ENCODE data around the gene NOS1AP. TPM values are rescaled to one million over a fixed set of nuclear protein-coding genes. Genes with fewer than 3 reads are reported as not detected.

Gene NOS1AP
- polyA plus RNA-seq, 3 donors = 0.12 TPM; not detected in 2

DNA sequence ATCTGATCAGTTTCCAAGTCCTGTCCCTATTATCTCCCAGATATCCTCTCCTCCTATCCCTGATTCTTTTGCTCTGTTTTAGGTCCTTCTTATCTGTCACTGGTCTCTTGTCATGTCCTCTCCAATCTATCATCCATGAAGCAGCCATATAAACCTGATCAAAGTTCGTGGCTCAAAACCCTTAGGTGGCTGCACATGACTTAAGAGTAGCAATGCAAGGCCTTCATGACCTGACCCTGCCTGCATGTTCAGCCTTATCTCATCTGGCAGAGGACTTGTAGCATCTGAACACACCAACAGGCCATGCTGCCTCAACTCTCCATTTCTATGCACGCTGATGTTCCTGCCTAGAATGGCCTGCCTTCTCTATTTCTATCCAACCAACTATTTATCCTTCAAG, 65.2 kb downstream of the NOS1AP start:
- Histone ChIP-seq H3K9me3 (replicated peaks in 1 of 2; ENCODE audit: control insufficient read depth in 1 of 2, insufficient read depth in 1 of 2, low read length in 2 of 2) (no peaks in the 10 kb centered on the region), H3K4me1 (ENCODE audit: control insufficient read depth in 1 of 2, insufficient read depth in 2 of 2, low read length in 2 of 2) (no peaks in the 10 kb centered on the region), H3K27ac (ENCODE audit: low read depth in 1 of 2, low read length in 2 of 2) (no peak overlapping the region), H4K20me1 (ENCODE audit: insufficient read depth, low read length) (no peaks in the 10 kb centered on the region), H2AFZ (ENCODE audit: insufficient read depth, low read depth, low read length, poor library complexity, severe bottlenecking) (no peak overlapping the region), H3K4me3 (replicated peaks in 1 of 3; ENCODE audit: low read depth in 2 of 3, low read length in 3 of 3) (no peak overlapping the region), H3K4me2 (replicated peaks; ENCODE audit: extremely low read depth, low read length, poor library complexity, severe bottlenecking) (no peak overlapping the region), H3K27me3 (ENCODE audit: control insufficient read depth in 2 of 2, insufficient read depth in 2 of 2, low read length in 2 of 2) (no peaks in the 10 kb centered on the region), H3K36me3 (replicated peaks in 1 of 2; ENCODE audit: control insufficient read depth in 1 of 2, insufficient read depth in 2 of 2, low read length in 2 of 2) (no peaks in the 10 kb centered on the region), H3K79me2 (ENCODE audit: insufficient read depth, low read length) (no peaks in the 10 kb centered on the region), H3K9ac (ENCODE audit: insufficient read depth, low read length, poor library complexity, severe bottlenecking) (no peak overlapping the region)
- WGBS (ENCODE audit: insufficient coverage) = 92% methylated on average over 2 of the region's 2 CpGs
- DNase-seq = no peak
- Mint-ChIP-seq H3K9me3 (no peaks in the 10 kb centered on the region), H3K4me3 (no peak overlapping the region), H3K4me1 (no peaks in the 10 kb centered on the region), H3K36me3 (no peaks in the 10 kb centered on the region), H3K27me3 (ENCODE audit: low read depth in 3 of 3) (peaks cover 3 to 7% (median 6%) of the 10 kb centered on the region in 3 donors), H3K27ac (no peak overlapping the region)
- TF ChIP-seq, protein P1, sequence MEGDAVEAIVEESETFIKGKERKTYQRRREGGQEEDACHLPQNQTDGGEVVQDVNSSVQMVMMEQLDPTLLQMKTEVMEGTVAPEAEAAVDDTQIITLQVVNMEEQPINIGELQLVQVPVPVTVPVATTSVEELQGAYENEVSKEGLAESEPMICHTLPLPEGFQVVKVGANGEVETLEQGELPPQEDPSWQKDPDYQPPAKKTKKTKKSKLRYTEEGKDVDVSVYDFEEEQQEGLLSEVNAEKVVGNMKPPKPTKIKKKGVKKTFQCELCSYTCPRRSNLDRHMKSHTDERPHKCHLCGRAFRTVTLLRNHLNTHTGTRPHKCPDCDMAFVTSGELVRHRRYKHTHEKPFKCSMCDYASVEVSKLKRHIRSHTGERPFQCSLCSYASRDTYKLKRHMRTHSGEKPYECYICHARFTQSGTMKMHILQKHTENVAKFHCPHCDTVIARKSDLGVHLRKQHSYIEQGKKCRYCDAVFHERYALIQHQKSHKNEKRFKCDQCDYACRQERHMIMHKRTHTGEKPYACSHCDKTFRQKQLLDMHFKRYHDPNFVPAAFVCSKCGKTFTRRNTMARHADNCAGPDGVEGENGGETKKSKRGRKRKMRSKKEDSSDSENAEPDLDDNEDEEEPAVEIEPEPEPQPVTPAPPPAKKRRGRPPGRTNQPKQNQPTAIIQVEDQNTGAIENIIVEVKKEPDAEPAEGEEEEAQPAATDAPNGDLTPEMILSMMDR (IDR thresholded peaks at IDR 0.05) = no peak
- intact Hi-C loops (cut with micrococcal nuclease) = no loop called here

DNA sequence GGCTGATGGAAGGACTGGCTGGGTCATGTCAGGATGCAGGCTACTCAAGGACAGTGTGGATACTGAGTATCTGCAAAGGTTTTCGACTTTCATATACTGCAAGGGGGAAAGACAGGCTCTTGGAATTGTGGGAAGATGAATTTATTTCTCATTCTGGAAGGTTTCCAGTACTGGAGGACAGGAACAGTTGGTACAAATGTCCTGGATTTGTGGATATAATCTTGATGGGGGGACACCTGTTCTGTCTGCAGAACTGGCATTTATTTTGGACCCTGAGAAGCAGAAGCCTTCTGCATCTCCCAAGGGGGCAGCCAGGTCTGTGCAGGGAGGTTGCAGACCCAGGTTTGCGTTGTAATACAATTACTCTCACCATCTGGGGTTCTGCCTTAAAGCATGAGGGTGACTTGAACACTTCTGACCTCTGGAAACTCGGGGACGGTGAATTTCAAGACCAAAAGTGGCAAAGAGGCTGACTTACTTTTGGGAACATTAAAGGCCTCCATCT, 65.8 kb downstream of the NOS1AP start:
- Histone ChIP-seq H3K4me3 (replicated peaks in 1 of 3; ENCODE audit: low read depth in 2 of 3, low read length in 3 of 3) (no peak overlapping the region), H3K79me2 (ENCODE audit: insufficient read depth, low read length) (no peaks in the 10 kb centered on the region), H3K36me3 (replicated peaks in 1 of 2; ENCODE audit: control insufficient read depth in 1 of 2, insufficient read depth in 2 of 2, low read length in 2 of 2) (no peaks in the 10 kb centered on the region), H3K27ac (ENCODE audit: low read depth in 1 of 2, low read length in 2 of 2) (no peak overlapping the region), H3K9me3 (replicated peaks in 1 of 2; ENCODE audit: control insufficient read depth in 1 of 2, insufficient read depth in 1 of 2, low read length in 2 of 2) (no peaks in the 10 kb centered on the region), H3K27me3 (ENCODE audit: control insufficient read depth in 2 of 2, insufficient read depth in 2 of 2, low read length in 2 of 2) (no peaks in the 10 kb centered on the region), H3K4me1 (ENCODE audit: control insufficient read depth in 1 of 2, insufficient read depth in 2 of 2, low read length in 2 of 2) (no peaks in the 10 kb centered on the region), H2AFZ (ENCODE audit: insufficient read depth, low read depth, low read length, poor library complexity, severe bottlenecking) (no peak overlapping the region), H4K20me1 (ENCODE audit: insufficient read depth, low read length) (no peaks in the 10 kb centered on the region), H3K9ac (ENCODE audit: insufficient read depth, low read length, poor library complexity, severe bottlenecking) (no peak overlapping the region), H3K4me2 (replicated peaks; ENCODE audit: extremely low read depth, low read length, poor library complexity, severe bottlenecking) (no peak overlapping the region)
- H3K9me3 Mint-ChIP-seq = no peaks in the 10 kb centered on the region
- H3K36me3 Mint-ChIP-seq = no peaks in the 10 kb centered on the region
- H3K4me3 Mint-ChIP-seq = no peak overlapping the region
- DNase-seq = no peak
- H3K27ac Mint-ChIP-seq = no peak overlapping the region
- 100% methylated on average over 1 of the region's 4 CpGs for WGBS (ENCODE audit: insufficient coverage)
- intact Hi-C loops (cut with micrococcal nuclease) = no loop called here
- H3K27me3 Mint-ChIP-seq (ENCODE audit: low read depth in 3 of 3) = peaks cover 3 to 7% (median 7%) of the 10 kb centered on the region in 3 donors
- no peaks in the 10 kb centered on the region for H3K4me1 Mint-ChIP-seq
- TF ChIP-seq, protein P1 (IDR thresholded peaks at IDR 0.05) = no peak
